AG10803 (cell line): Measurements from ENCODE around the gene DLG2.
A peak's percentile ranks its signal among the peaks of the same experiment; 100 is the strongest.

Experiments
- DNase-seq: peaks from one replicate; pipeline ENCODE4 v3.0.0; 2010; ENCODE audit warnings: low read depth
- H3K4me3 ChIP-seq: 2 replicates; pipeline ENCODE4 v1.5.1; 2011; ENCODE audit warnings: mild to moderate bottlenecking, low read length, control low read depth
- CTCF ChIP-seq: conservative IDR thresholded peaks from 2 replicates; pipeline ENCODE4 v1.5.1; 2011; ENCODE audit warnings: mild to moderate bottlenecking, low read length, control low read depth, inconsistent platforms

DLG2 gene

GRCh38 chr11:83510530-83511460 is 2116.3 kb downstream of the DLG2 start:
- no peak overlapping the region for H3K4me3 ChIP-seq
- TF ChIP-seq CTCF = no peak

GRCh38 chr11:83508804-83509203 is 2118.3 kb downstream of the DLG2 start:
- no peak for TF ChIP-seq CTCF
- H3K4me3 ChIP-seq = no peak overlapping the region
- DNase-seq = peak; percentile 18

More at GRCh38 chr11:83510530-83511460, 2116.3 kb downstream of the DLG2 start:
- no peak for DNase-seq

GRCh38 chr11:83502041-83502440 is 2125.1 kb downstream of the DLG2 start:
- no peak for TF ChIP-seq CTCF
- H3K4me3 ChIP-seq = no peak overlapping the region
- no peak for DNase-seq

- no peak for TF ChIP-seq CTCF
- no peak for DNase-seq
- no peak overlapping the region for H3K4me3 ChIP-seq
Observed at GRCh38 chr11:83493917-83494316, 2133.2 kb downstream of the DLG2 start.

- TF ChIP-seq CTCF = no peak
- no peak overlapping the region for H3K4me3 ChIP-seq
- no peak for DNase-seq
Observed at GRCh38 chr11:83493034-83493433, 2134.1 kb downstream of the DLG2 start.

GRCh38 chr11:83483808-83484207 is 2143.3 kb downstream of the DLG2 start:
- TF ChIP-seq CTCF = no peak
- DNase-seq = no peak
- H3K4me3 ChIP-seq = no peak overlapping the region

- no peak overlapping the region for H3K4me3 ChIP-seq
- no peak for TF ChIP-seq CTCF
- DNase-seq = no peak
Observed at GRCh38 chr11:83480811-83481210, 2146.3 kb downstream of the DLG2 start.
